Effector CD8-positive, alpha-beta T cell (primary cell): ENCODE measurements around the gene CLSTN1.
A peak's percentile ranks its signal among the peaks of the same experiment; 100 is the strongest.

ENCODE experiments used
- DNase-seq: peaks from one replicate; lab custom pipeline; 2025; lab: John Stamatoyannopoulos, UW
- total RNA-seq, 4 experiments: gene quantifications; one replicate each; lab custom pipeline; 2026; lab: John Stamatoyannopoulos, UW

The CLSTN1 gene
- total RNA-seq: 120 to 236 (median 178) reads per million in 4 experiments

DNA sequence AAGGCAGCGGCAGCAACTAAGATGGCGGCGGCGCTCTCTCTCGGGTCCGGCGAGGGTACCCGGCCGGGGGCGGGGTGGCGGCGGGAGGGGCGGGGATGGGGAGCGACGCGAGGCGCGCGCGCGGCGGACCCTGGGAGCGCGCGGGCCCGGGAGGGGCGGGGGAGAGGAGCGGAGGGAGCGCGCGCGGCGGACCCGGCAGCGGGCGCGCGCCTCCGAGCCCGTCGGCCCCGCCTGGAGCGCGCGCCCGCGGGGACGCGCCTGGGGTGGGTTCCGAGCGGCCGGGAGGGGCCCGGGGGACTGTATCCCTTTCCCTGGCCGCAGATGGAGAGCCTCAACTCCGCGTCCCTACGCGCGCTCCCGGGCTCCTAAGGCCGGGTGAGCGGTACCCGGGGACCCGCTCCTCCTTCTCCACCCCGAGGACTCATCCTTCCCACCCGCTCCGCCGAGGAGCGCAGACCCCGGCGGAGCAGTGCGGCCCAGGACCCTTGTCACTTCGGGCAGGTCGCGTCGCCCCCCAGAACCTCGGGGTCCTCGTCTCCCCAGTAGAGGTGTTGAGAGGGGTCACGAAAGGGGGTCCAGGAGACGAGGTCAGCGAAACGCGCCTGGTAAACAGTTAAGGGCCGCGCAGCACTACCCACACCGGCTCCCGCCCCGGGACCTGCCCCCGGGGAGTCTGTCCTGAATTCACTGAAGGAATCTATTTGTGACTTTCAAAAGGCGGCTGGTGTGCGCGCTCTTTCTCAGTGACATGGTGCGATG lies at the start of gene CLSTN1:
CLSTN1 (minus strand) TSS at position 23 of the 759 bp plus-strand sequence. CDS start 232 bp downstream, outside the sequence.
- peak; percentile 73 for DNase-seq

DNA sequence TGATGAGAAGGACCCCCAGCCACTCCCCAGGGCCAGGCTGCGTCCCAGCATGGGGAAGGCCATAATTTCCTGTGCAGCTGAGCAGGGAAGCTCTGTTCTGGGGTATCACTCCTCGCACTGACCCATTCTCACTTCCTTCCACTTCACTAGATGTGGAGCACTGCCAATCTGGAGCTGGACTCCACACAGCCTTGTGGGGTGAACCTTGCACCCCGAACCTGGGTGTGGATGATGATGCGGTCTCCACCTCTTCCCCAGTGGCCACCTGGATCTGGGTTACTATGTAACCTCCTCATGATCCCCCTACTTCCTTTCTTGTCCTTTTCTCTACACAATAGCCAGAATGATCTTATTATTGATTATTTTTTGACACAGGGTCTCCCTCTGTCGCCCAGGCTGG lies 49.6 kb upstream of the CLSTN1 start:
- no peak for DNase-seq

DNA sequence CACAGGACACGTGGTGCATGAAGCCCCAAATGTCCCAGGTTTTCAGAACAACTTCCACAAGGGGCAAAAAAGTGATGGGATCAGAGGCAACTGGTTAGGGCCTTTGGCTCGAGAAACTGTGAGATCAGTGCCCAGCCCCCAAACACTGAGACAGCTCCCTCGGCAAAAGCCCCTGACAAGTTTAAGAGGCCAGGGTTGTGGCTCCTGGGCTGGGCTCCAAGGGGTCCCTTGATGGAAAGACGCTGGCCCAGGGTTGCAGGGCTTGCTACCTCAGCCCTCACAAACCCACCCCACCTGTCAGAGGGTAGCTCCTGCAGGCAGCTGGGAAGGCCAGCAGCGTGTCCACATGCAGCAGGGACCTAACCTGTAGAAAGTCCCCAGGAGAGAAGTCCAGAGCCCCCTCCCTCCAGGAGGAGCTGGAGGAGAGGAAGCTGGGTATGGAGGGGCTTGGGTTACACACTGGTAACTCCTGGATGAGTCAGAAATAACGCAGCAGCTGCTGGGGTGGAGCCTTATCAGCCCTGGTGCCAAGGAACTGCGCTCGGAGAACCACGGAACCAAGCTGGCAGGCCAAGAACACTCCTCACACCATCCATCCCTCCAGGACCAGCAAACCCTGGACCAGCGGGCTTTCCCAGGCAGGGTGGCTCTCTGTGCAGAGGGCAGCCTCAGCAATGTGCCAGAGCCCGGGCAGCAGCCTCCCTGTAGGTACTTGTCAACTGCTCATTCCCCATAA lies 48.8 kb upstream of the CLSTN1 start:
- no peak for DNase-seq

DNA sequence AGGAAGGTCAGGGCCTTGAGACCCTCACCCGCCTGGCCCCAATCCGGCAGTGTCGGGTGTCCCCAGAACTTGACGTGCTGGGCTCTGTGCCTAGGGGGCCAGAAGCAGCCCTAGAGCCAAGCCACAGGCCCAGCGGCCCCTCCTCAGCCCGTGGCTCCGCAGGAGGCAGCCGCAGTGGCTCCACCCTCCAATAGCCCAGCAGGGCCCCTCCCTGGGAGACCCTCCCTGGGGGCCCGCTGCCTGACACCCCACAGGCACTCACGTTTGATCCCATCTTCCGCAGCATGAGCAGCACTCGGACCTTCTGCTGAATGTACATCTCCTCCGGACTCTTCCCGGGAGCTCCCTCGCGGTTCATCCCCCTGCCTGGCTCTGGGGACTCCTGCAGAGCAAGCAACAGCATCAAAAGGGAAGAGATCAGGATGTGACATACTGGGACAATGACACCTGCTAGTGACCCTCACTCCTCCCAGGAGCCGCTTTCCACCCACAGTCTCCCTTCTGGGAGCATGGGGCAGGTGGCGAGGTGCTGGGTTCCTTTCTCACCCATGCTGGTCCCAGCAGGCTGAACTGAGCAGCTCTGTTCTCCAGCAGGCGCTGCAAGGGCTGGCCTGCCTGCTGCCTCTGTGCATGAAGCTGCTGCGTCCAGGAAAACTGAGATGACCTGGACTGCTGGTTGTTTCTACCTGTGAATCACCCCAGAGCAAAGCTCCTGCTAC lies 48.1 kb upstream of the CLSTN1 start:
- no peak for DNase-seq

DNA sequence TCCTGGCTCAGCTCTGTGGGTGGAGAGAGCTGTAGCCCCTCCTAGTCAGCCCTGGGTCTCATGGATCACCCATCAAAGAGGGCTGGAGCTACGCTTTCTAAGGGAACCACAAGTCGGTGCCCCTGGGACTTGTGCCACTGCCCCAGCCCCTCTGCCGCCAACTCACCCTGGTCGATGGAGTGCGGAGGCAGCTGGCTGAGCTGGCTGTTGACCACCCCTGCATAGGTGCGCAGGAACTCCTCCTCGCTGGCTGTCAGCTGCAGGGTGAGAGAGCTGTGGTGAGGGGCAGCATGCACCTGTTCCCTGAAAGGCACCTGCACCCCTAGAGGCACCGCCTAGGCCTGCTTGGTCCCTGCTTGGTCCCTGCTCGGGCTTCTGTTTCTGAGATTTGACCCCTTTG lies 47.3 kb upstream of the CLSTN1 start:
- no peak for DNase-seq

DNA sequence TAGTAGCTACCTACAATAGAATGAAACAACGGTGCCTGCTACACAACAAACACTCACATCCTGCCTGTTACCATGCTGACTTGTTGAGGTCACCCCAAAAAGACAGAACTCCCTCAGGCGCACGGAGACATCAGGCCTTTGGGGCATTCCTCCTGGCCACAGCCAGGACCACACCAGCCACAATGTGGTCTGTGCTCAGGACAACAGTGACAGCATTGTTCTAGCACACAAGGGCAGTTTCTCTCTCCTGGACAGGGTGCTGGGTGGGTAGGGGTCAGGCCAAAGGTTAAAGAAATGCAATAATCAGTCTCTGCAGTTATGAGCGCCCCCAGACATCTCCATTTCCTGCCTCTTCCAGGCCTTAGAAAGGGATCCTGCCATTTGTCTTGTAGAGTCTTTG lies 46.8 kb upstream of the CLSTN1 start:
- no peak for DNase-seq

DNA sequence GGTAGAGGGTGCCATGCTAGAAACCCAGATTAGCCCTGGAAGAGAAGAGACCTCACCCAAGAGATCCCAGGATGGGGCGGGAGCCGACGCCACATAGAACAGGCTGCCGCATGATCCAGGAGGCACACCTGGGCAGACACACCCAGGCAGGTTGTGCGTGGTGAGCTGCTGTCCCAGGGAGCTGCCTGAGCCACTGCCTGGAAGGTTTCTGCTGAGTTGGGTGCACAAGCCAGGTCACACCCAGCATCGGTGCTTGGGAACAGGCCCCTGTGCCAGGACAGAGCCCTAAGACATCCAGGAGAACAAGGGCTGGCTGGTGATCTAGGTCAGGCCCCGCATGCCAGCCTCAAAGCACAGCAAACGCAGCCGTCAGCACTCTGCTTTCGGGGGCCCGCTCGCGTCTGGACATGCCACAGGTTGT lies 46.1 kb upstream of the CLSTN1 start:
- DNase-seq: no peak

DNA sequence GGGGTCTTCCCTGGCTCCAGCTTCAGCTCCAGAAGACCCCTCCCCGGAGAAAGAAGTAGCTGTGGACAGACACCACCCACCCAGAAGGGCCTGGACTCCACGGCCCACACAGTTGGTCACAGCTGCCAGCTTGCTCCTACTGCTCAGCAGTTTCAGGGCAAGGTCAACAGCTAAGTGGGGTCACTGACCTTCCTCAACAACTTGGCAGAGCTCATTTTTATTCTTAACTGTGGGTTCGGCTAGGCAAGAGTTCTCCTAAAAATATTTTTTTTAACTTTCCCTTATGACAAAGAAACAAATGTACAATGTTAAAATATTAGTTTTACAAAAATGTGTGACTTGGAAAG lies 44.5 kb upstream of the CLSTN1 start:
- DNase-seq: no peak

DNA sequence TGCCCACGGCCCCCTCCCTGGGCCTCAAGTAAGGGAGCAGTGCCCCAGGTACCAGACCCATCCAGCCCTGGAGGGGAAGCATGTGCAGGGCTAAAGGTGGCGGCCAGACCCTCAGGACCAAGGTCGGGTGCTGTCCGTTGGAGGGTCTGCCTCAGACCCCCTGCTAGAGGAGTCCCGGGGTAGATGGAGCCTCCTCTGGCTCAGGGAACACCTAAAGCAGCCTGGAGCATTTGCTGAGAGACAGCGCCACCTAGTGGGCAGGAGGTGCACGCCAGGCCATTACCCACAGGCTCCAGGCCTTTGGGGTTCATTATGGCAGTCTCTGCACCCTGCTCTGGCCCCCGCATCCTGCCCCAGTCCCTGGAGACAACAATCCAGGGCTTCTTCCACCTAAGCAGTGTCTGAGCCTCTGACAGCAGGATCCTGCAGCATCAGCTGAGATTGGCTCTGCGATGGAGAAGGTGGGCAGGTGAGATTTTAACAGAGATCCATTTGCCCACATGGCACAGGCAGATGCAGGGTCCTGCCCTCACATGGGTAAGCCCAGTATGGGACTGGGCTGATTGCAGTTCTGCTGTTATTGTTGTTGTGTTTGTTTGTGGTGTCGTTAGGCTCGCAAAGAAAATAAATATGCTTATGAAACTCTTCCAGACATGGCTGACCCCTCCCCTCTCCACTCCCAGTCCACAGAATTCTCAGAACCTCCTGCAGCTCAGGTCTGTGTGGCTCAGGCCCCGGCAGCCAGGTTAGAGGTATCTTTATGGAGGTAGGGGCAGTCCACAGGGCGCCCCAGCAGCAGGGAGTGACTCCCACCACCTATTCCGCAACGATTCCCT lies 43.9 kb upstream of the CLSTN1 start:
- peak; percentile 84 for DNase-seq

DNA sequence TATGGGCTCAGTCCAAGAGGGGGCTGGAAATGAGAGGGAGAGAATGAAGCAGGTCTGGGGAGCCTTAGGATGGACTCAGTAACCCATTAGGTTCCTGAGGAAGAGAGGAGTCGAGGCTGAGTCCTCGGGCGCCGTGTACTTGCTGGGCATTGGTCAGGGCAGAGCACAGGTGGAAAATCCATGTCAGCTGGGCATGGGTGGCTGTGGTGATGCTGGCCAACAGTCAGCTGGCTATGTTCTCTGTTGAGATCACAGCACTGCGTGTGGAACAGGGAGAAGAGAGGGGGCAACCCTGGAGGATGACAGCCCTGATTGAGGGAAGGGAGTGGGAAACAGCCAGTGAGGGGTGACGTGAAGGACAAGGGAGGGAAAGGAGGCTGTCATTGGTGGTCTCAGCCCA lies 43.1 kb upstream of the CLSTN1 start:
- no peak for DNase-seq

DNA sequence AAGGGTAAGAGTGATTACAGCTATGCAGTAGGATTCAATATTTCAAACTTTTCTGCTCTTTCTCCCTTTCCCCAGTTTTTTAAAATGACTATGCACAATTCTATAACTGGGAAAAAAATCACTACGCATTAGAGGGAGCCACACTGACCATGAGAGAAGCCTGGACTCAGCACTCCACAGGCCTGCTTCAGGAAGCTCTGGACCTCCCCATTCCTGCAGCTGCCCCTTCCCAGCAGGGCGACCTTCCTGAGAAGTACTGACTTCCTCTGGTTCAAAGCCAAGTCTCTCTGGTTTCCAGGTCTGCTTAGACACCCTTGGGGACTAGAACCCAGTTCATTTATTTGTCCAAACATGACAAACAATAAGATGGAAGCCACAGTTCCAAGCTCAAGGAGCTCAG lies 42.0 kb upstream of the CLSTN1 start:
- no peak for DNase-seq

DNA sequence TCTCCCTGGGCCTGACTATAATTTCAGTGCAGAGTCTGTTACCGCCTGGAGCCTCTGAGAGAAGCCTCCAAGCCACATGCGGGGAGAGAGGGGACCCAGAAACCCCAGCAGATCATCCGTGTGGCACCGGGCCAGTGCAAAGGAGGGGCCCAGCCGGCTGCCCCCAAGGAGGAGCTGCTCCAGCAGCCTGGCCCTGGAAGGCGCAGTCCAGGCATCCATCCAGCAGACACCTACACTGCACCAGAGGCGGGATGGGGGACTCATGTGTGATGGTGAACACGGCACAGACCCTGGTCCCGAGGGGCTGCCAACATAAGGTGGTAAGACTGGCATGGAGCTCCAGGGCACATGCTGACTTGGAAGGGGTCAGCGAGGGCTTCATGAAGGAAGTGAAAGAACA lies 39.6 kb upstream of the CLSTN1 start:
- DNase-seq: no peak

DNA sequence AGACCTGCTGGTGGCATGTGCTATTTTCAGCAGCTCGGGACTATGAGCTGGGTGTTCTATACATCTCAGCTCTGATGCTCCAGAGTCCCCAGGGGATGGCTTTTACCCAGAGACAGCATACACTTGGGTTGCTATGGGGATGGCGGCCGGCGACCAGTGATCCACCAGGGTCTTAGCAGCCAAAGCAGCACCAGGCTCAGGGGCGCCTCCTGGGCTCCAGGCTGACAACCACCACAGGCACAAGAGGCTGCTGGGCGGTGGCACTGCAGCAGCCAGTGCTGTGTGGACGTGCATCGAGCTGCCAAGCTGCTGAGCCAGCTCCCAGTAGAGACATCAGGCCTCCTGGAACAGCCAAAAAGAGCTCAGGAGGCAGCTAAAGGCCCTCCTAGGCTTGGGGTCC lies 37.6 kb upstream of the CLSTN1 start:
- no peak for DNase-seq

DNA sequence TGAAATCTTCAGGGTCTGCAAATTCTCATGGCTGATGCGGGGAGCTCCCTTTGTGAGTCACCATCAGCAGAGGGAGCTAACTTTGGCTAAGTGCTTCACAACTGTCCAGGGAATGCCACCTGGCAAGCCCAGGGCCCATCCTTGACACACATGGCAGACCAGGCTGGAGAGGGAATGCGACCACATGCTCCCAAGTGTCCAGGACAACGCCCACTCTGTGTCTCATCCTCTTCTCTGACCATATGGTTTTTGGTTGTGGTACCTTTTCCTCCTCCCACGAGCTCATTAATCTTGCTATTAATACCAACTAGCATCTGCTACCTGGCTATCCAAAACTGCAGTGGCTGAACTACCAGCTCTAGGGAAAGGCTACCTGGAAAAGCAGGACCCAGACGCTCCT lies 37.1 kb upstream of the CLSTN1 start:
- no peak for DNase-seq

DNA sequence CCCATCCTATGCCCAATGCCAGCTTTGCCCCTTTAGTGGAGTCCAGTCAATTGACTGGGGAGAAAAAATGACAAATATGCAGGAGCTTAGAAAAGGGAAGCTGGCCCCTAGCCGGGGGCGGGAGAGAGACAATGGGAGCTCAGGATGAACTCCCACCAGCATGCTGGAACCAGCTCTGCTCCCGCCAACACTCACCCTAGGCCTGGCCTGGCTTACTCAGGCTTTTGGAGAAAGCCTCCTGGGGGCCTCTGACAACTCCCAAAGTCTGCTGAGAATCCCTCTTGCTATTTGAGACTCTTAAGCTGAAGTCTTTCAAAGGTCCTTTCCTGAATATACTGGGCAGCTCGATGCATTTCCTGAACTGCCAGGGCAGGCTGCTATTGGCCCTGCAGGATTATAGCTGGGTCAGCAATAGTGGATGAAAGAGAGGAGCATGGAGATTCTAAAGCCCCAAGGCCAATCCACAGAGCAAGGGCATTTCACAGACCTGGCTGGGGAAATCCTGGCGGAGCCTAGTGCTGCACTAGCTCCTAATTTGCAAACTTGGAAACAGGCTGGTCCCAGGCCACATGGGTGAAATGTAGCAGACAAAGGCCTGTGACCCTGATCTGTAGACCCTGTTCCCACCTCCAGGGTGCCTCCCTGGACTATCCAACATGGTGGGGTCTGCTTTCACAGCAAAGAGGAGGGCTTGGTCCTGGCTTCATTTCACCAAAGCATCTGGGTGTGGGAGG lies 35.7 kb upstream of the CLSTN1 start:
- no peak for DNase-seq

DNA sequence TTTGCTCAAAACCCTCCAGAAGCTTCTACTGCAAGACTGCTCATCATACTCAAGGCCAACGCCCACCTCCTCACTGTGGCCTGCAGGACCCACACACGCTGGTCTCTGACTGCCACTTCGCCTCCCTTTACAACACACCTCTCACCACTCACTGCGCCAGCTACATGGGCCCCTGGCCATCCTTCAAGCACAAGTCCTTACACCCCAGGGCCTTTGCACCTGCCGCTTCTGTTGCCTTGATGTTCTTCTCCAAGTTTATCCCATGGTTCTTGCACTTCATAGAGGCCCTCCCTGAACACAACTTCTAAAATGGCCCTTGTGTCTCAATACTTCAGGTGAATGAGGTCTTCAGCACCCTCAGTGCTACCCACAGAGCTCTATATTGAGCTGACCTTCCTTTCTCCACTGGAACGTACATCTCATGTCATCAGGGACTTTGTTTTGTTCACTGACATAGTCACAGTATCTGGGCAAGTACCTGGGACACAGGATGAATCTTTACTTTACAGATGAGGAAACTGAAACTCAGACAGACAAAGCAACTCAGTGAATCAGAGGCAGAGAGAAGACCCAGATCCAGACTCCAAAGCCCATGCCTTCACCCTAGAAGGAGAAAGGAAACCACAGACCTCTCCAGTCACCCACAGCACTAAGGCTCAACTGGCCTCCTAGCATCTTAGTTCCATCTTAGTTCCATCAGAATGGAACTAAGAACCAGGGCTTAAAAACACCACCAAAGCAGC lies 34.7 kb upstream of the CLSTN1 start:
- no peak for DNase-seq

DNA sequence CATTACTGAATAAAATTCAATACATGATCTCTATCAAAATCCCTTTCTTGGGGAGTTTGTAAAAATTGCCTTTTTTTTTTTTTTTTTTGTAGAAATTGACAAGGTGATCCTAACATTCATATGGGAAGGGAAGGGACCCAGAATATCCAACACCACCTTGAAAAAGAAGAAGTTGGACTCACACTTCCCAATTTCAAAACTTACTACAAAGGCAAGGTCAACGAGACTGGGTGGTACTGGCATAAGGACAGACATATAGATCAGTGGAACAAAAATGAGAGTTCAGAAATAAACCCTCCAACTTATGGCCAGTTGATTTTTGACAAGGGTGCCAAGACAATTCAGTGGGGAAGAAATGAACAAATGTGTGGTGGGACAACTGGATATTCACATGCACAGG lies 31.4 kb upstream of the CLSTN1 start:
- DNase-seq: no peak

DNA sequence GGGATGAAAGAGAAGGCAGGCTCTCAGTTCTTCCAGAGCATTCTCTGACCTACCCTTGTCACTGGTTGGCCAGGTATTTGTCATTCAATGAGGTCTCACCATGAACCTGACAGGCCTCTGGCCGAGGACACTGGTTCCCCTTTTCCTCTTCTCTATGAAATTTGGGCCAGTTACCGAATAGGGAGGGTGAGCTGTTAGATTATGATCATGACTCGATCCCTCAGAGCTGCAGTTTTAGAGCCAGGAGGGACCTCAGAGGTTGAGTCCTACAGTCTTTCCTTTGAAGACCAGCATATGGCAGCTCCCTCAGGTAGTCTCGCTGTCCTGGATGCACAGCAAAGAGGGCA lies 29.5 kb upstream of the CLSTN1 start:
- no peak for DNase-seq

DNA sequence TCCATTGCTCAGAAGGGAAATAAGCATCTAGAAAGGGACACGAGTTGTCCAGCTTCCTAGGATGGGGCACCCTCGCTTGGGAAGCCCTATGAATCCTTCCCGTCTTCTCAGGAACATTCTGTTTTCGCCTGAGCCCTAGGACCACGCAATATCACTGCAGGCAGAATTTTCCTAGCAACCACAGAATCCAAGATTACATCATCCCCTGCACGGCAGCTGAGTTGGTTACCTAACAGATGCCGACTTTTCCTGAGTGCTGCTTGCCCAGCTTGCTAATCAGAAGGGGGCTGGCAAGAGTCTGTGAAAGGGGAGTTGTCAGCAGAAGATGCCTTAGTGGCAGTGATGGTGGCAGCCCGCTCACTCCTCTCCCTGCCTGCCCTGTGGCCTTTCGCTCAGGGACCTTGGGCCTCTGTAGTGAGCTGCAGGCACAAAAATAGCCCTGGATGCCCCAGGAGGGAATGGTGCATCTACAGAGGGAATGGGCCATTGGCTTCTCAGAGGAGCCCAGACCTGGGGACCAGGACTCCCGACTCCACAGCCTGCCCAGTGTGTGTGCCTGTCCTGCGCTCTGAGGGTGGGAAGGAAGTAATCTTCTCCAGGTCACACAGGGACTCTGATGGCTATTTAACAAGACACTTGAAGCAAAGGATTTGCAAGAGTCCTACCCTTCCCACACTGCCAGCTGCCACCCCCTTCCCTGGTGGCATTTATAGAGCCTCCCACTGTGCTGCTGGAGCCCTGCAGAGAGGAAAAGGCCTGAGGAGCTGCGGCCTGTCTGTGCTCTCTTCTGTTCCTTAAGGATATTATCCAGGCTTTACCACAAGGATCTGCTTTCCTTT lies 28.9 kb upstream of the CLSTN1 start:
- DNase-seq: no peak

DNA sequence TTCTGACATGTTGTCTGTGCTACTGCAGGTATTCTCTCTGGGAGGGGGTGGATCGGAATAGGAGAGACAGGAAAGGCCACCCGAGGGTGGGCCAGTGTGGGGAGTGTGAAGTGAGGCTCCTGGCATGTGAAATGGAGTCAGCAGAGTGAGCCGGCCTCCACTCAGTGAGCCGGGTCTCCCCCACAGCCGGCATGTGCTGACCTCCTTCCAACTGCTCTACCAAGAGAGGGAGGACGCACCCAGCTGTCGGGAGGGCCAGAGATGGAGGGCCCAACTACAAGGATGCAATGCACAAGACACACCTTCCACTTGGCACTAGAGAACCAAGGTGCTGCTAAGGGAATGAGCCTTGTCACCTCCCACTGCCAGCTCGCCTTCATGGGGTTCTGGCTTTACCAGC lies 28.2 kb upstream of the CLSTN1 start:
- DNase-seq: no peak
